GM13976 (cell line): ENCODE results near the gene RAB13.

Experiments used
- DNase-seq: peaks from one replicate; pipeline ENCODE4 v3.0.0; 2012; ENCODE audit warnings: low spot score
- CTCF ChIP-seq: IDR thresholded peaks from 2 replicates; pipeline ENCODE4 v1.5.1; 2012; ENCODE audit warnings: borderline replicate concordance, mild to moderate bottlenecking; ENCODE audit not compliant: insufficient read depth; ENCODE audit errors: extremely low read depth, missing control alignments, control extremely low read depth
- in situ Hi-C: fragments of 300-500 bp; cut with MboI; formaldehyde crosslinking; loops from one replicate; pipeline ENCODE4 v1.12.0; 2022; ENCODE audit warnings: low sequenced_read_pairs, mixed read lengths, inconsistent platforms; ENCODE audit not compliant: unreplicated experiment

The RAB13 gene

GRCh38 chr1:153945795-153946621, 40.1 kb downstream of the RAB13 start:
- in situ Hi-C loops = no loop called here
- peak; percentile 91 for DNase-seq
- no peak for TF ChIP-seq CTCF

GRCh38 chr1:153945131-153945794, 40.9 kb downstream of the RAB13 start:
- peak; percentile 82 for DNase-seq
- TF ChIP-seq CTCF = no peak
- in situ Hi-C loops = no loop called here

- no peak for DNase-seq
- in situ Hi-C loops = no loop called here
- TF ChIP-seq CTCF = no peak
Measured at GRCh38 chr1:153944827-153945117, 41.4 kb downstream of the RAB13 start.

- no peak for TF ChIP-seq CTCF
- DNase-seq = no peak
Measured at GRCh38 chr1:153944005-153944826, 41.9 kb downstream of the RAB13 start.

GRCh38 chr1:153942766-153943549, 43.2 kb downstream of the RAB13 start:
- TF ChIP-seq CTCF = no peak
- in situ Hi-C loops = no loop called here

More at GRCh38 chr1:153944005-153944826, 41.9 kb downstream of the RAB13 start:
- in situ Hi-C loops = no loop called here

More at GRCh38 chr1:153942766-153943549, 43.2 kb downstream of the RAB13 start:
- no peak for DNase-seq
